Mesothelial cell of epicardium (in vitro differentiated cells): ENCODE measurements around the gene TDRD9. TPM values are rescaled to one million over a fixed set of nuclear protein-coding genes. Genes with fewer than 3 reads are reported as not detected.

Experiments used
- DNase-seq, 2 experiments: peaks; one replicate each; pipeline ENCODE4 v3.0.0; 2021; ENCODE audit warnings: low spot score in 2 of 2; ENCODE audit not compliant: unreplicated experiment in 2 of 2
- H3K27ac Mint-ChIP-seq: 2 replicates; pipeline ENCODE4 v1.8.0; 2021; ENCODE audit warnings: mixed read lengths
- H3K27me3 Mint-ChIP-seq: 2 replicates; pipeline ENCODE4 v1.8.0; 2021; ENCODE audit warnings: low read depth, mixed read lengths
- H3K36me3 Mint-ChIP-seq: 2 replicates; pipeline ENCODE4 v1.8.0; 2021; ENCODE audit warnings: mixed read lengths
- H3K4me1 Mint-ChIP-seq: 2 replicates; pipeline ENCODE4 v1.8.0; 2021; ENCODE audit warnings: mixed read lengths
- H3K4me3 Mint-ChIP-seq: 2 replicates; pipeline ENCODE4 v1.8.0; 2021; ENCODE audit warnings: mild to moderate bottlenecking, moderate library complexity, mixed read lengths
- H3K9me3 Mint-ChIP-seq: 2 replicates; pipeline ENCODE4 v1.8.0; 2021; ENCODE audit warnings: mixed read lengths
- total RNA-seq: library from RNA; stranded (reverse); gene quantifications from 3 replicates; pipeline ENCODE4 v1.2.1, GENCODE V29; 2021
- TF ChIP-seq, protein P1 (sequence below): fragments of 200-600 bp; sonication (generic); IDR thresholded peaks from one replicate; pipeline ENCODE4 v1.5.0; 2021; ENCODE audit warnings: antibody characterized with exemption; ENCODE audit not compliant: unreplicated experiment

TDRD9 gene
- total RNA-seq, 1 donor from 2014 or later: not detected

DNA sequence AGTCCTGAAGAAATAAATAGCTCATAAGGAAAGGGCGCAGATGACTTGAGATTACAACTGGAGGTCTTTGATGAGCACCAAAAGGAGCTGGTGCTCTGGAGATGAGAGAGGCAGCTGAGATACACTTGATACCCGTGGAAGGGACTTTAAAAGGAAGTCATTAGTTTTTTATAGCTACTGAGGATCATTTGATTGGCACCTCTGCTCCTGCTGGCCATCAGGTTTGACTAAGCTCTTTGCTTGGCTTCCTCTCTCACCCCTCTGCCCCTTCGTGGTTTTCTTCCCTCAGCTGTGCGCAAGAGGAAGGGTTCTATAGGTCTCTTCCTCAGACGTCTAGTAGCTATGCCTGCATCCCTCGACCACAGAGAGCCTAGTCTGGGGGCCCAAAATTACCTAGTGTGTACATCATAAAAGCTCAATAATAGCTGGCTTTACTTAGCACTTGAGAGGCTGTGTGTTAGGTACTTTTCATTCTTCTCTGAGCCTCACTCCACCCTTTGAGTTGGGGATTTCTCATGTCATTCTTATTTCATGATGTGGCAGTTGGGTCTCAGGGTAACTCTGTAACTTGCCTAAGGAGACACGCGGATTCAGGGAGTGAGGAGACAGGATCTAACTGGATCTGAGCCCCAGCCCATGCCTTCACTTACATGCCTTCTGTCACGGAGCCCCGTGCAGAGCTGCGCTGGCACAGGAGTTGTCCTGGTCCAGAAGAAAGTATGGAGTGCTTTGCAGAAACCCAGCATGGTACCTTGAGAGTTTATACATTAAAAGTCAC lies 88.8 kb downstream of the TDRD9 start:
- Mint-ChIP-seq H3K4me3 (no peak overlapping the region), H3K4me1 (no peaks in the 10 kb centered on the region)
- TF ChIP-seq, protein P1, sequence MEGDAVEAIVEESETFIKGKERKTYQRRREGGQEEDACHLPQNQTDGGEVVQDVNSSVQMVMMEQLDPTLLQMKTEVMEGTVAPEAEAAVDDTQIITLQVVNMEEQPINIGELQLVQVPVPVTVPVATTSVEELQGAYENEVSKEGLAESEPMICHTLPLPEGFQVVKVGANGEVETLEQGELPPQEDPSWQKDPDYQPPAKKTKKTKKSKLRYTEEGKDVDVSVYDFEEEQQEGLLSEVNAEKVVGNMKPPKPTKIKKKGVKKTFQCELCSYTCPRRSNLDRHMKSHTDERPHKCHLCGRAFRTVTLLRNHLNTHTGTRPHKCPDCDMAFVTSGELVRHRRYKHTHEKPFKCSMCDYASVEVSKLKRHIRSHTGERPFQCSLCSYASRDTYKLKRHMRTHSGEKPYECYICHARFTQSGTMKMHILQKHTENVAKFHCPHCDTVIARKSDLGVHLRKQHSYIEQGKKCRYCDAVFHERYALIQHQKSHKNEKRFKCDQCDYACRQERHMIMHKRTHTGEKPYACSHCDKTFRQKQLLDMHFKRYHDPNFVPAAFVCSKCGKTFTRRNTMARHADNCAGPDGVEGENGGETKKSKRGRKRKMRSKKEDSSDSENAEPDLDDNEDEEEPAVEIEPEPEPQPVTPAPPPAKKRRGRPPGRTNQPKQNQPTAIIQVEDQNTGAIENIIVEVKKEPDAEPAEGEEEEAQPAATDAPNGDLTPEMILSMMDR: no peak

GRCh38 chr14:104019029-104019428 lies 90.8 kb downstream of the TDRD9 start:
- Mint-ChIP-seq H3K27me3 (peaks cover 31% of the 10 kb centered on the region), H3K4me1 (no peaks in the 10 kb centered on the region), H3K9me3 (no peaks in the 10 kb centered on the region), H3K27ac (no peak overlapping the region), H3K36me3 (no peaks in the 10 kb centered on the region), H3K4me3 (no peak overlapping the region)
- DNase-seq: no peak
- TF ChIP-seq, protein P1: no peak

More for the DNA sequence above, 88.8 kb downstream of the TDRD9 start:
- no peaks in the 10 kb centered on the region for H3K36me3 Mint-ChIP-seq
- no peak overlapping the region for H3K27ac Mint-ChIP-seq
- H3K9me3 Mint-ChIP-seq: no peaks in the 10 kb centered on the region
- no peak for DNase-seq
- peaks cover 29% of the 10 kb centered on the region for H3K27me3 Mint-ChIP-seq

DNA sequence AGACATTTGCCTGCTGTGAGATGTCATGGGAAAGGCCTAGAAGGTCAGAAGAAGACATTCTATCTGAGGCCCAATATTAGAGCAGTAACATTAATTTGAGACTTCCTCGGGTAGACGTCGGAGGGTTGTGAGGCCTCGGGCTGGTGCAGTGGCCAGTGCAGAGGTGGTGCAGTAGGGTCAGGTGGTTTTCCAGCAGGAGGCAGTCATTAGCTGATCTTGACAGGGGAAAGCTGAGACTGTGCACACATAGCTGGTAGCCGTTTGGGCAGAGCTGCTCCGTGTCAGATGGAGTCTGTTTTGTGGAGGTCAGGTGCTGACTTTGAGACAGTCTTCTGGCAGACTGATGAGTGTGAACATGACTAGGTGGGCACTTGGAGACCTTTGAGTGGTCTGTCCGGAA lies 91.5 kb downstream of the TDRD9 start:
- Mint-ChIP-seq H3K36me3 (no peaks in the 10 kb centered on the region), H3K9me3 (no peaks in the 10 kb centered on the region), H3K4me3 (no peak overlapping the region), H3K27ac (no peak overlapping the region), H3K27me3 (peaks cover 31% of the 10 kb centered on the region), H3K4me1 (no peaks in the 10 kb centered on the region)
- no peak for DNase-seq
- TF ChIP-seq, protein P1: no peak

DNA sequence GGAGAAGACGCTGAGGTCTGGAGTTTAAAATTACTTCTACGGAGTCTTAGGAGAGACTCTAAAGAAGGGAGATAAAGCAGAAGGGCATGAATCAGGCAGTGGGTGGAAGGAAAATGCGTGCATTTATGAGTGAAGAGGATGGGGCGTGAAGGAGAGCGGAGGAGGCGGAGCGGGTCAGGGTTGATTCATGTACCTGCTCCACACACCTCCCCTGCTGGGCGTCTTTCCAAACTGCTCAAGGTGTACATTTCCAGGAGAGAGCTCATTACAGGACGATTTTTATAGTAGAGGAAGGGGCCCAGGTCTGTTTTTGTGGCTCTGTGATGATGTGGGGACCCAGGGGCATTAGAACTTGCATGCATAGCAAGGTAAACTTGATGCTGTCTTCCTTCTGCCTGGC lies 92.2 kb downstream of the TDRD9 start:
- Mint-ChIP-seq H3K9me3 (no peaks in the 10 kb centered on the region), H3K27ac (no peak overlapping the region), H3K4me3 (no peak overlapping the region), H3K36me3 (no peaks in the 10 kb centered on the region), H3K27me3 (peaks cover 34% of the 10 kb centered on the region), H3K4me1 (no peaks in the 10 kb centered on the region)
- no peak for DNase-seq
- TF ChIP-seq, protein P1: no peak

DNA sequence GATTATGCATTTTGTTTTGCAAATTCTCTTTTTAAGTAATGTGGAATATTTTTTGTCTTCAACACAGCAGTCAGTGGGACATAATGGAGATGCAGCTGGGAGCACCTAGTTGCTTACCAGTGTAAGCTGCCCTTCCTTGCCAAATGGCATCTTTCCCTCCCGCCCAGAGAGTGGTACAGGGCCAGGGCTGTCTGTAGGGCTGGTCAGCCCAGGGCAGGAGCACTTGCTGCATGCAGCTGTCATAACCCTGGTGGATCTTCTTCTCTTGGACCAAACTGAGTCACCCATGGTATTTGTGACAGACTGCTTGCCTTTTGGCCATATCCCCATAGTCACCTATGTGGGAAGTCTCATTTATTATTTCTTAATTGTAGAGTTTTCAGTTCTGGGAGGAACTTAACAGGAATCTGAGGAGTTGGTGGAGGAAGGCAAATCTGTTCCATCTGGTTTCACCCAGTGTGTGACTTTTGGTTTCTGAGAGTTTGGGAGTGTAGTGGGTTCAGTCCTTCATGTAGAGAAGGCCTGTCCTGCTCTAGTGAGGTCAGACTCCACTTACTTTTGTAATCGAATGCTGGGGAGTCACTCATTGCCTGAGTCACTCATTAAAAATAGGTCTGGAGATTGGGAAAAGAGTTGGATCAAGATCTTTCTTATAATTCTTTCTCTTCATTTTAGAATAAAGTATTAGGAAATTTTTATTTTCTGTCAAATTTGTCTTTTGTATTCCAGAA lies 95.2 kb downstream of the TDRD9 start:
- Mint-ChIP-seq H3K27ac (no peak overlapping the region), H3K4me1 (peaks cover 4% of the 10 kb centered on the region), H3K27me3 (peaks cover 30% of the 10 kb centered on the region), H3K36me3 (no peaks in the 10 kb centered on the region), H3K9me3 (peaks cover 2% of the 10 kb centered on the region), H3K4me3 (no peak overlapping the region)
- TF ChIP-seq, protein P1: no peak
- no peak for DNase-seq
